Measurements from ENCODE around the gene SPDEF.

The SPDEF gene

DNA sequence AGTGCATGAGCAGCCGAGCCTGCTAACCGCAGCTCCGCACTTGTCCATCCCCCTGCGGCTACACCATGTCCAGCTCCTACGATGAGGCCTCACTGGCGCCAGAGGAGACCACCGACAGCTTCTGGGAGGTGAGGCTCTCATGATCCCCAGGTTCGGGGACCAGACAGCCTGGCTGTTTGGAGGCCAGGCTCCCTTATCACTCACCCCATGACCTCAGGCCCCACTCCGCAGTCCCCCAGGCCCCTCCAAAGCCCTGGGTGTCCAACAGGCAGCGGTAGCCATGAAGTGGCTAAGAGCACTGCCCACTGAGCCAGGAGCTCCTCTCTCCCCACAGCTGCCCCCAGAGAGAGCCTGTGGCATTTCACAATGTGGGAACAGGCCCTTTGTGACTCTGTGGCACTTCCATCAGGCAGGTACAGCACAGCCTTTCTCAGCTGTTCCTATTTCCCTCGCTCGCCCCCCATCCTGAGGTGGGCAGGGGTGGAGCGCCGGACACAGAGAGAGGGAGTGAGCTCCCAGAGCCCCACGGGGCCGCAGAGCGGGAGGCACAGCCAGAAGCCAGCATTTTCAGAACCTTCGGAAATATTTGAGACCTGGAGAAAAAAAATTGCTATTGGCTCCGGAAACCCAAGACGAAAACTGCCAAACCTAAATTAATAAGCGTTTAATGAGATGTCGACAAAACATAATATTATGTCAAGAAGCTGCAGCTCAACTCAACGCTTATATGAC lies 29.7 kb downstream of the SPDEF start:
- CTCF ChIA-PET, result interaction anchor here (0.7 to 4.4 kb wide), 8 partner anchors 32 to 613 kb away, joined by 3 to 46 read pairs (median 4); no protein-coding TSS in a partner anchor
- Histone ChIP-seq H3K27ac (ENCODE audit: extremely low read depth, low read depth, low read length) (no peak overlapping the region), H3K4me1 (ENCODE audit: control insufficient read depth, insufficient read depth, low read length) (no peaks in the 10 kb centered on the region), H3K4me3 (ENCODE audit: low read depth, low read length) (no peak overlapping the region), H3K36me3 (ENCODE audit: control insufficient read depth in 2 of 2, insufficient read depth in 1 of 2, low read length in 2 of 2) (no peaks in the 10 kb centered on the region), H3K9me3 (ENCODE audit: control insufficient read depth, insufficient read depth, low read depth, low read length) (no peaks in the 10 kb centered on the region)
- POLR2A ChIA-PET, result interaction anchor here (1.1 to 1.2 kb wide), 2 partner anchors 83 to 100 kb away, joined by 3 read pairs; partner anchors contain the start of gene RPS10
- TF ChIP-seq ZNF335 (tag by site-specific recombination; conservative IDR thresholded peaks at IDR 0.05), result peak; percentile 3; the same call in 1 of the 2 replicates
- 0 out of 2 replicates have a peak, but pooled peaks have one; percentile 10 for TF ChIP-seq ZIC2 (tag by site-specific recombination; IDR thresholded peaks at IDR 0.05)
- no peak for TF ChIP-seq ZNF747 (tag by site-specific recombination; IDR thresholded peaks at IDR 0.05)
- TF ChIP-seq GLI2 (tag by site-specific recombination; IDR thresholded peaks at IDR 0.05; ENCODE audit: borderline replicate concordance, low read depth), result no peak
- TF ChIP-seq, protein P1, sequence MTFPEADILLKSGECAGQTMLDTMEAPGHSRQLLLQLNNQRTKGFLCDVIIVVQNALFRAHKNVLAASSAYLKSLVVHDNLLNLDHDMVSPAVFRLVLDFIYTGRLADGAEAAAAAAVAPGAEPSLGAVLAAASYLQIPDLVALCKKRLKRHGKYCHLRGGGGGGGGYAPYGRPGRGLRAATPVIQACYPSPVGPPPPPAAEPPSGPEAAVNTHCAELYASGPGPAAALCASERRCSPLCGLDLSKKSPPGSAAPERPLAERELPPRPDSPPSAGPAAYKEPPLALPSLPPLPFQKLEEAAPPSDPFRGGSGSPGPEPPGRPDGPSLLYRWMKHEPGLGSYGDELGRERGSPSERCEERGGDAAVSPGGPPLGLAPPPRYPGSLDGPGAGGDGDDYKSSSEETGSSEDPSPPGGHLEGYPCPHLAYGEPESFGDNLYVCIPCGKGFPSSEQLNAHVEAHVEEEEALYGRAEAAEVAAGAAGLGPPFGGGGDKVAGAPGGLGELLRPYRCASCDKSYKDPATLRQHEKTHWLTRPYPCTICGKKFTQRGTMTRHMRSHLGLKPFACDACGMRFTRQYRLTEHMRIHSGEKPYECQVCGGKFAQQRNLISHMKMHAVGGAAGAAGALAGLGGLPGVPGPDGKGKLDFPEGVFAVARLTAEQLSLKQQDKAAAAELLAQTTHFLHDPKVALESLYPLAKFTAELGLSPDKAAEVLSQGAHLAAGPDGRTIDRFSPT (tag by site-specific recombination; IDR thresholded peaks at IDR 0.05), result no peak
- peak; percentile 89 for TF ChIP-seq ZNF664 (tag by site-specific recombination; IDR thresholded peaks at IDR 0.05)
- no peak for TF ChIP-seq ZNF132 (tag by site-specific recombination; IDR thresholded peaks at IDR 0.05; ENCODE audit: borderline replicate concordance)
- TF ChIP-seq ZNF341 (tag by site-specific recombination; IDR thresholded peaks at IDR 0.05; ENCODE audit: low read depth), result peak; percentile 83

DNA sequence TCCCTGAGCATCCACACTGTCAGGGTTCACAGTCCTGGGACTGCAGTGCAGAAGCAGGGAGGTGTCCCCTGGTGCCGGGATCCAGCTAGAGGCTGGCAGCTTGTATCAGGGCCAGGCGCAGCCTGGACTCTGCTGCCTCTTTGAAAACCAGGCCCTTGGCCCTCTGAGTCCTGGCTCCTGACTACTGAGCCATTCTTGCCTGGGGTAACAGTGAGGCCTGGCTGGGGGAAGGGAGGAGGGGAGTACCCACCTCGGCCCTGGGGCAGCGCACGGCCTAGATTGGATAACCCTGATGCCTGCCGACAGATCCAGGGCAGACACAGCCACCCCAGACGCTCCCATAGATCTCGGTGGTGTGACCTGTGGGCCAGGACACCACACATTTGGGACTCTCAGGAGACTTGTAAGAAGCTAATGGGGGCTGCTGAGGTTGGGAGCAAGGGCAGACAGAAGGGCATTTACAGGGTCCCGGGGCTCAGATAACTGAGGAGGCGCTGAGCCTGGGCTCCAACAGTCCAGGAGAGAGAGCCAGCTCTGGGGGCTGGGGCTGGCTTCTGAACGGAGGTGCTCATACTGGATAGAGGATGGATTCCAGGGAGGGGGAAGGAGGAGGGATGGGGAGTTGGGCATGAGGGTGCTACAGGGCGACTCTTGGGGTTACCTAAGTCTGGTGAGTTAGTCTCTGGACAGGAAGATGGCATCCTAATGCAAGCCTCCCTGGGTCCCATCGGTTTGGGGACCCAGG lies 30.5 kb downstream of the SPDEF start:
- Histone ChIP-seq H3K4me1 (ENCODE audit: control insufficient read depth, insufficient read depth, low read length) (no peaks in the 10 kb centered on the region), H3K4me3 (ENCODE audit: low read depth, low read length) (no peak overlapping the region), H3K27ac (ENCODE audit: extremely low read depth, low read depth, low read length) (no peak overlapping the region), H3K36me3 (ENCODE audit: control insufficient read depth in 2 of 2, insufficient read depth in 1 of 2, low read length in 2 of 2) (no peaks in the 10 kb centered on the region), H3K9me3 (ENCODE audit: control insufficient read depth, insufficient read depth, low read depth, low read length) (no peaks in the 10 kb centered on the region)
- ChIA-PET POLR2A (interaction anchor here (1.1 kb wide), 1 partner anchor 99 kb away, joined by 3 read pairs; the partner anchor contains the start of gene RPS10), CTCF (interaction anchor here (0.7 to 4.4 kb wide), 4 partner anchors 65 to 614 kb away, joined by 3 to 46 read pairs (median 10); no protein-coding TSS in a partner anchor)
- TF ChIP-seq ZNF548 (tag by site-specific recombination; IDR thresholded peaks at IDR 0.05) (no peak), ZNF514 (tag by site-specific recombination; IDR thresholded peaks at IDR 0.05) (no peak), ZNF558 (tag by site-specific recombination; IDR thresholded peaks at IDR 0.05) (no peak), ZNF555 (tag by site-specific recombination; conservative IDR thresholded peaks at IDR 0.05) (no peak), ZIC2 (tag by site-specific recombination; IDR thresholded peaks at IDR 0.05) (no peak), OVOL3 (tag by site-specific recombination; IDR thresholded peaks at IDR 0.05) (no peak), ZBTB1 (tag by site-specific recombination; IDR thresholded peaks at IDR 0.05) (no peak), ZNF776 (tag by site-specific recombination; IDR thresholded peaks at IDR 0.05; ENCODE audit: borderline replicate concordance) (no peak), ZNF610 (tag by site-specific recombination; IDR thresholded peaks at IDR 0.05; ENCODE audit: borderline replicate concordance) (no peak), EGR2 (tag by site-specific recombination; IDR thresholded peaks at IDR 0.05; ENCODE audit: low read depth) (no peak)
- TF ChIP-seq, protein P2, sequence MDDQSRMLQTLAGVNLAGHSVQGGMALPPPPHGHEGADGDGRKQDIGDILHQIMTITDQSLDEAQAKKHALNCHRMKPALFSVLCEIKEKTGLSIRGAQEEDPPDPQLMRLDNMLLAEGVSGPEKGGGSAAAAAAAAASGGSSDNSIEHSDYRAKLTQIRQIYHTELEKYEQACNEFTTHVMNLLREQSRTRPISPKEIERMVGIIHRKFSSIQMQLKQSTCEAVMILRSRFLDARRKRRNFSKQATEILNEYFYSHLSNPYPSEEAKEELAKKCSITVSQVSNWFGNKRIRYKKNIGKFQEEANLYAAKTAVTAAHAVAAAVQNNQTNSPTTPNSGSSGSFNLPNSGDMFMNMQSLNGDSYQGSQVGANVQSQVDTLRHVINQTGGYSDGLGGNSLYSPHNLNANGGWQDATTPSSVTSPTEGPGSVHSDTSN (CRISPR knock-in tag; IDR thresholded peaks at IDR 0.05), result no peak
- TF ChIP-seq, protein P3, sequence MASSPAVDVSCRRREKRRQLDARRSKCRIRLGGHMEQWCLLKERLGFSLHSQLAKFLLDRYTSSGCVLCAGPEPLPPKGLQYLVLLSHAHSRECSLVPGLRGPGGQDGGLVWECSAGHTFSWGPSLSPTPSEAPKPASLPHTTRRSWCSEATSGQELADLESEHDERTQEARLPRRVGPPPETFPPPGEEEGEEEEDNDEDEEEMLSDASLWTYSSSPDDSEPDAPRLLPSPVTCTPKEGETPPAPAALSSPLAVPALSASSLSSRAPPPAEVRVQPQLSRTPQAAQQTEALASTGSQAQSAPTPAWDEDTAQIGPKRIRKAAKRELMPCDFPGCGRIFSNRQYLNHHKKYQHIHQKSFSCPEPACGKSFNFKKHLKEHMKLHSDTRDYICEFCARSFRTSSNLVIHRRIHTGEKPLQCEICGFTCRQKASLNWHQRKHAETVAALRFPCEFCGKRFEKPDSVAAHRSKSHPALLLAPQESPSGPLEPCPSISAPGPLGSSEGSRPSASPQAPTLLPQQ (tag by site-specific recombination; IDR thresholded peaks at IDR 0.05), result no peak
- TF ChIP-seq, protein P4, sequence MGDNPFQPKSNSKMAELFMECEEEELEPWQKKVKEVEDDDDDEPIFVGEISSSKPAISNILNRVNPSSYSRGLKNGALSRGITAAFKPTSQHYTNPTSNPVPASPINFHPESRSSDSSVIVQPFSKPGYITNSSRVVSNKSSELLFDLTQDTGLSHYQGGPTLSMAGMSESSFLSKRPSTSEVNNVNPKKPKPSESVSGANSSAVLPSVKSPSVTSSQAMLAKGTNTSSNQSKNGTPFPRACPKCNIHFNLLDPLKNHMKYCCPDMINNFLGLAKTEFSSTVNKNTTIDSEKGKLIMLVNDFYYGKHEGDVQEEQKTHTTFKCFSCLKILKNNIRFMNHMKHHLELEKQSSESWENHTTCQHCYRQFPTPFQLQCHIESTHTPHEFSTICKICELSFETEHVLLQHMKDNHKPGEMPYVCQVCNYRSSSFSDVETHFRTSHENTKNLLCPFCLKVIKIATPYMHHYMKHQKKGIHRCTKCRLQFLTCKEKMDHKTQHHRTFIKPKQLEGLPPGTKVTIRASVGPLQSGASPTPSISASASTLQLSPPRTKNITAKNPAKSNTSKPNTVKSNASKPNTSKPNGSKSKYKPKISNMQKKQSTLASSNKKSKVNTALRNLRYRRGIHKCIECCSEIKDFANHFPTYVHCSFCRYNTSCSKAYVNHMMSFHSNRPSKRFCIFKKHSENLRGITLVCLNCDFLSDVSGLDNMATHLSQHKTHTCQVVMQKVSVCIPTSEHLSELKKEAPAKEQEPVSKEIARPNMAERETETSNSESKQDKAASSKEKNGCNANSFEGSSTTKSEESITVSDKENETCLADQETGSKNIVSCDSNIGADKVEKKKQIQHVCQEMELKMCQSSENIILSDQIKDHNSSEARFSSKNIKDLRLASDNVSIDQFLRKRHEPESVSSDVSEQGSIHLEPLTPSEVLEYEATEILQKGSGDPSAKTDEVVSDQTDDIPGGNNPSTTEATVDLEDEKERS (tag by site-specific recombination; IDR thresholded peaks at IDR 0.05), result no peak
- TF ChIP-seq, protein P5, sequence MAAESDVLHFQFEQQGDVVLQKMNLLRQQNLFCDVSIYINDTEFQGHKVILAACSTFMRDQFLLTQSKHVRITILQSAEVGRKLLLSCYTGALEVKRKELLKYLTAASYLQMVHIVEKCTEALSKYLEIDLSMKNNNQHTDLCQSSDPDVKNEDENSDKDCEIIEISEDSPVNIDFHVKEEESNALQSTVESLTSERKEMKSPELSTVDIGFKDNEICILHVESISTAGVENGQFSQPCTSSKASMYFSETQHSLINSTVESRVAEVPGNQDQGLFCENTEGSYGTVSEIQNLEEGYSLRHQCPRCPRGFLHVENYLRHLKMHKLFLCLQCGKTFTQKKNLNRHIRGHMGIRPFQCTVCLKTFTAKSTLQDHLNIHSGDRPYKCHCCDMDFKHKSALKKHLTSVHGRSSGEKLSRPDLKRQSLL (tag by site-specific recombination; IDR thresholded peaks at IDR 0.05), result no peak

All from HEK293 (cell line).